ENCODE data around the gene ELL.

ELL gene

GRCh38 chr19:18437491-18438330 is 84.2 kb downstream of the ELL start, which contains the start of gene ISYNA1:
Gene ISYNA1 (minus strand): TSS chr19:18438133. CDS start chr19:18437979, 154 bp downstream.
- Histone ChIP-seq H3K9me3 (replicated peaks; ENCODE audit: low read length) (no peaks in the 10 kb centered on the region), H3K4me2 (ENCODE audit: low read length) (peak within 1 kb of the TSS; percentile 85), H3K4me3 (ENCODE audit: low read length) (peak within 1 kb of the TSS; percentile 62), H3K27me3 (ENCODE audit: control insufficient read depth, insufficient read depth, low read length) (no peaks in the 10 kb centered on the region), H3K9ac (ENCODE audit: low read depth, low read length) (peak within 1 kb of the TSS; percentile 38), H3K4me1 (ENCODE audit: control insufficient read depth, insufficient read depth, low read length) (peaks cover 23% of the 10 kb centered on the region), H3K36me3 (ENCODE audit: insufficient read depth, low read length) (peaks cover 2% of the 10 kb centered on the region)

- peaks cover 23% of the 10 kb centered on the region for H3K4me1 ChIP-seq (ENCODE audit: control insufficient read depth, insufficient read depth, low read length)
- peak overlapping the region; percentile 26 for H3K9ac ChIP-seq (ENCODE audit: low read depth, low read length)
These were observed 85.0 kb downstream of the ELL start for GRCh38 chr19:18436671-18437490.

GRCh38 chr19:18435842-18436670 is 85.8 kb downstream of the ELL start:
- Histone ChIP-seq H3K4me3 (ENCODE audit: low read length) (no peak overlapping the region), H3K4me2 (ENCODE audit: low read length) (peak overlapping the region; percentile 85), H3K27me3 (ENCODE audit: control insufficient read depth, insufficient read depth, low read length) (no peaks in the 10 kb centered on the region)

More at GRCh38 chr19:18436671-18437490, 85.0 kb downstream of the ELL start:
- Histone ChIP-seq H3K36me3 (ENCODE audit: insufficient read depth, low read length) (peaks cover 3% of the 10 kb centered on the region), H3K4me2 (ENCODE audit: low read length) (peak overlapping the region; percentile 85), H3K9me3 (replicated peaks; ENCODE audit: low read length) (no peaks in the 10 kb centered on the region), H3K4me3 (ENCODE audit: low read length) (peak overlapping the region; percentile 62), H3K27me3 (ENCODE audit: control insufficient read depth, insufficient read depth, low read length) (no peaks in the 10 kb centered on the region)

GRCh38 chr19:18435178-18435841 is 86.6 kb downstream of the ELL start:
- H3K4me3 ChIP-seq (ENCODE audit: low read length), result no peak overlapping the region
- H3K9me3 ChIP-seq (replicated peaks; ENCODE audit: low read length), result no peaks in the 10 kb centered on the region
- H3K27me3 ChIP-seq (ENCODE audit: control insufficient read depth, insufficient read depth, low read length), result no peaks in the 10 kb centered on the region
- H3K9ac ChIP-seq (ENCODE audit: low read depth, low read length), result no peak overlapping the region
- no peak overlapping the region for H3K4me2 ChIP-seq (ENCODE audit: low read length)
- peaks cover 23% of the 10 kb centered on the region for H3K4me1 ChIP-seq (ENCODE audit: control insufficient read depth, insufficient read depth, low read length)
- H3K36me3 ChIP-seq (ENCODE audit: insufficient read depth, low read length), result peaks cover 10% of the 10 kb centered on the region

More at GRCh38 chr19:18435842-18436670, 85.8 kb downstream of the ELL start:
- Histone ChIP-seq H3K9me3 (replicated peaks; ENCODE audit: low read length) (no peaks in the 10 kb centered on the region), H3K4me1 (ENCODE audit: control insufficient read depth, insufficient read depth, low read length) (peaks cover 23% of the 10 kb centered on the region), H3K9ac (ENCODE audit: low read depth, low read length) (no peak overlapping the region), H3K36me3 (ENCODE audit: insufficient read depth, low read length) (peaks cover 3% of the 10 kb centered on the region)

GRCh38 chr19:18434411-18435175 is 87.3 kb downstream of the ELL start:
- H3K36me3 ChIP-seq (ENCODE audit: insufficient read depth, low read length), result peaks cover 10% of the 10 kb centered on the region
- peaks cover 22% of the 10 kb centered on the region for H3K4me1 ChIP-seq (ENCODE audit: control insufficient read depth, insufficient read depth, low read length)
- no peak overlapping the region for H3K4me3 ChIP-seq (ENCODE audit: low read length)
- no peak overlapping the region for H3K4me2 ChIP-seq (ENCODE audit: low read length)
- no peaks in the 10 kb centered on the region for H3K27me3 ChIP-seq (ENCODE audit: control insufficient read depth, insufficient read depth, low read length)
- H3K9me3 ChIP-seq (replicated peaks; ENCODE audit: low read length), result no peaks in the 10 kb centered on the region
- H3K9ac ChIP-seq (ENCODE audit: low read depth, low read length), result no peak overlapping the region

- peaks cover 29% of the 10 kb centered on the region for H3K4me1 ChIP-seq (ENCODE audit: control insufficient read depth, insufficient read depth, low read length)
- H3K9me3 ChIP-seq (replicated peaks; ENCODE audit: low read length), result no peaks in the 10 kb centered on the region
- no peak overlapping the region for H3K4me3 ChIP-seq (ENCODE audit: low read length)
- no peaks in the 10 kb centered on the region for H3K27me3 ChIP-seq (ENCODE audit: control insufficient read depth, insufficient read depth, low read length)
- H3K4me2 ChIP-seq (ENCODE audit: low read length), result no peak overlapping the region
- no peak overlapping the region for H3K9ac ChIP-seq (ENCODE audit: low read depth, low read length)
- peaks cover 10% of the 10 kb centered on the region for H3K36me3 ChIP-seq (ENCODE audit: insufficient read depth, low read length)
These were observed 88.0 kb downstream of the ELL start for GRCh38 chr19:18433735-18434398.

- peaks cover 33% of the 10 kb centered on the region for H3K4me1 ChIP-seq (ENCODE audit: control insufficient read depth, insufficient read depth, low read length)
- peak overlapping the region; percentile 44 for H3K4me2 ChIP-seq (ENCODE audit: low read length)
- peaks cover 10% of the 10 kb centered on the region for H3K36me3 ChIP-seq (ENCODE audit: insufficient read depth, low read length)
- peak overlapping the region; percentile 39 for H3K4me3 ChIP-seq (ENCODE audit: low read length)
- no peaks in the 10 kb centered on the region for H3K9me3 ChIP-seq (replicated peaks; ENCODE audit: low read length)
- H3K27me3 ChIP-seq (ENCODE audit: control insufficient read depth, insufficient read depth, low read length), result no peaks in the 10 kb centered on the region
- no peak overlapping the region for H3K9ac ChIP-seq (ENCODE audit: low read depth, low read length)
These were observed 88.7 kb downstream of the ELL start for GRCh38 chr19:18433015-18433691.

GRCh38 chr19:18432275-18433014 is 89.4 kb downstream of the ELL start:
- Histone ChIP-seq H3K9ac (ENCODE audit: low read depth, low read length) (no peak overlapping the region), H3K27me3 (ENCODE audit: control insufficient read depth, insufficient read depth, low read length) (no peaks in the 10 kb centered on the region), H3K4me3 (ENCODE audit: low read length) (no peak overlapping the region), H3K4me1 (ENCODE audit: control insufficient read depth, insufficient read depth, low read length) (peaks cover 28% of the 10 kb centered on the region), H3K4me2 (ENCODE audit: low read length) (no peak overlapping the region), H3K9me3 (replicated peaks; ENCODE audit: low read length) (no peaks in the 10 kb centered on the region), H3K36me3 (ENCODE audit: insufficient read depth, low read length) (peaks cover 10% of the 10 kb centered on the region)
